ENCODE measurements around the gene PTPN9. TPM values are rescaled to one million over a fixed set of nuclear protein-coding genes. Genes with fewer than 3 reads are reported as not detected.

PTPN9 gene
- total and polyA plus RNA-seq, 10 of the 15 experiments (the other 5 are each of a cell fraction or from before 2014, with no cell fraction given): 7.8 to 29.1 (median 18.5) TPM

DNA sequence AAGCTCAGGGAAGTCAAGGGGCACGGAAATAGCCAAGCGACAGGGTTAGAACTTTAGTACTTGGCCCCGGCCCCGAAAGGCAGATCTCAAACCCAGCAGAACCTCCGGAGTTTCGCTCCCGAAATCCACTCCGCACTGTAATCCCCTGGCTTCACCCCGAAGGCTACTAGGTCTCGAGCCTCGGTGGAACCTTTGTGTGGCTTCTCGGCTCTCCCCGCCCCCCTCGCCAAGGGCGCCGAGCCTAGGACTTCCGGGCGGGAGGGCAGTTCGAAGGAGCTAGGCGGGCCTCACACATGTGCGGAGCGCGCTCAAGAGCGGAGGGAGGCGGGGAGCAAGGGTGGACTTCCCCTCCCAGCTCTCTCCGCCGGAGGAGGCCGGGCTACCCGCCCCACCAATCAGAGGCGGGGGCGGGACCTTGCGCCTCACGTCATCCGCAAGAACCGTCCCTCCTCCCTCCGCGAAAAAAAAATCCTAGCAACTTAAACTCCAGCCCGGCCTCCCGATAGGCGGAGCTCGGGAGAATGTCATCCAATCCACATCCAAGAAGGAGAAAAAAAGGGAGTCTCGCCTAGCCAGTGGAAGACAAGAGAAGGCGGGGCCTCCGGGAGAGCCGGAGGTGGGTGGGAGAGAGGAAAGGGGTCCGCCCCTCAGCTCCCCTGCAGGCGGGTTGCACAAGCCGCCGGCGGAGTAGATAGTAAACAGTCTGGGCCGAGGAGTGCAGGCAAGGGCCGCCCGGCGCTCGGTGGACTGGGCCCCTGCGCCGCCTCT is 125.2 kb downstream of the PTPN9 start (continued):
- no peak for TF ChIP-seq NFXL1 (IDR thresholded peaks at IDR 0.05; ENCODE audit: borderline replicate concordance)
- TF ChIP-seq NKRF (conservative IDR thresholded peaks at IDR 0.05): peak; percentile 74; the same call in 1 of the 2 replicates
- no peak for TF ChIP-seq MTA3 (IDR thresholded peaks at IDR 0.05; ENCODE audit: borderline replicate concordance, low read length)
- no peak for TF ChIP-seq ZNF622 (IDR thresholded peaks at IDR 0.05)
- peak; percentile 86; the same call in 1 of the 2 replicates for TF ChIP-seq ELK1 (IDR thresholded peaks at IDR 0.05; ENCODE audit: low read depth, low read length)
- no peak for TF ChIP-seq ESRRA (IDR thresholded peaks at IDR 0.05; ENCODE audit: low read length)
- peak; percentile 9 for TF ChIP-seq E4F1 (IDR thresholded peaks at IDR 0.05; ENCODE audit: borderline replicate concordance, partially characterized antibody)
- TF ChIP-seq CREM (IDR thresholded peaks at IDR 0.05; ENCODE audit: low read depth): peak; percentile 54; the same call in 1 of the 2 replicates
- TF ChIP-seq CREB1 (IDR thresholded peaks at IDR 0.05; ENCODE audit: low read depth): no peak
- TF ChIP-seq IKZF2 (IDR thresholded peaks at IDR 0.05): no peak; a peak in 1 of 4 replicates
- TF ChIP-seq RAD21 (IDR thresholded peaks at IDR 0.05; ENCODE audit: insufficient read depth, low read depth, low read length): no peak
- TF ChIP-seq, protein P1, sequence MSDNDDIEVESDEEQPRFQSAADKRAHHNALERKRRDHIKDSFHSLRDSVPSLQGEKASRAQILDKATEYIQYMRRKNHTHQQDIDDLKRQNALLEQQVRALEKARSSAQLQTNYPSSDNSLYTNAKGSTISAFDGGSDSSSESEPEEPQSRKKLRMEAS (IDR thresholded peaks at IDR 0.05; ENCODE audit: low read depth, low read length): peak; percentile 95
- peak; percentile 91 for TF ChIP-seq NFYB (IDR thresholded peaks at IDR 0.05; ENCODE audit: insufficient read depth, low read depth, low read length)
- peak; percentile 88 for TF ChIP-seq RFX5 (IDR thresholded peaks at IDR 0.05; ENCODE audit: low read depth, low read length)
- TF ChIP-seq DPF2 (IDR thresholded peaks at IDR 0.05): no peak
- TF ChIP-seq, protein P2, sequence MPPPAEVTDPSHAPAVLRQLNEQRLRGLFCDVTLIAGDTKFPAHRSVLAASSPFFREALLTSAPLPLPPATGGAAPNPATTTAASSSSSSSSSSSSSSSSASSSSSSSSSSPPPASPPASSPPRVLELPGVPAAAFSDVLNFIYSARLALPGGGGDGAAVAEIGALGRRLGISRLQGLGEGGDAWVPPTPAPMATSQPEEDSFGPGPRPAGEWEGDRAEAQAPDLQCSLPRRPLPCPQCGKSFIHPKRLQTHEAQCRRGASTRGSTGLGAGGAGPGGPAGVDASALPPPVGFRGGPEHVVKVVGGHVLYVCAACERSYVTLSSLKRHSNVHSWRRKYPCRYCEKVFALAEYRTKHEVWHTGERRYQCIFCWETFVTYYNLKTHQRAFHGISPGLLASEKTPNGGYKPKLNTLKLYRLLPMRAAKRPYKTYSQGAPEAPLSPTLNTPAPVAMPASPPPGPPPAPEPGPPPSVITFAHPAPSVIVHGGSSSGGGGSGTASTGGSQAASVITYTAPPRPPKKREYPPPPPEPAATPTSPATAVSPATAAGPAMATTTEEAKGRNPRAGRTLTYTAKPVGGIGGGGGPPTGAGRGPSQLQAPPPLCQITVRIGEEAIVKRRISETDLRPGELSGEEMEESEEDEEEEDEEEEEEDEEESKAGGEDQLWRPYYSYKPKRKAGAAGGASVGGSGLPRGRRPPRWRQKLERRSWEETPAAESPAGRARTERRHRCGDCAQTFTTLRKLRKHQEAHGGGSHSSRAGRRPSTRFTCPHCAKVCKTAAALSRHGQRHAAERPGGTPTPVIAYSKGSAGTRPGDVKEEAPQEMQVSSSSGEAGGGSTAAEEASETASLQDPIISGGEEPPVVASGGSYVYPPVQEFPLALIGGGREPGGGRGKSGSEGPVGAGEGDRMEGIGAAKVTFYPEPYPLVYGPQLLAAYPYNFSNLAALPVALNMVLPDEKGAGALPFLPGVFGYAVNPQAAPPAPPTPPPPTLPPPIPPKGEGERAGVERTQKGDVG (CRISPR knock-in tag; IDR thresholded peaks at IDR 0.05): no peak
- no peak for TF ChIP-seq SREBF1 (IDR thresholded peaks at IDR 0.05; ENCODE audit: low read length)
- TF ChIP-seq, protein P3, sequence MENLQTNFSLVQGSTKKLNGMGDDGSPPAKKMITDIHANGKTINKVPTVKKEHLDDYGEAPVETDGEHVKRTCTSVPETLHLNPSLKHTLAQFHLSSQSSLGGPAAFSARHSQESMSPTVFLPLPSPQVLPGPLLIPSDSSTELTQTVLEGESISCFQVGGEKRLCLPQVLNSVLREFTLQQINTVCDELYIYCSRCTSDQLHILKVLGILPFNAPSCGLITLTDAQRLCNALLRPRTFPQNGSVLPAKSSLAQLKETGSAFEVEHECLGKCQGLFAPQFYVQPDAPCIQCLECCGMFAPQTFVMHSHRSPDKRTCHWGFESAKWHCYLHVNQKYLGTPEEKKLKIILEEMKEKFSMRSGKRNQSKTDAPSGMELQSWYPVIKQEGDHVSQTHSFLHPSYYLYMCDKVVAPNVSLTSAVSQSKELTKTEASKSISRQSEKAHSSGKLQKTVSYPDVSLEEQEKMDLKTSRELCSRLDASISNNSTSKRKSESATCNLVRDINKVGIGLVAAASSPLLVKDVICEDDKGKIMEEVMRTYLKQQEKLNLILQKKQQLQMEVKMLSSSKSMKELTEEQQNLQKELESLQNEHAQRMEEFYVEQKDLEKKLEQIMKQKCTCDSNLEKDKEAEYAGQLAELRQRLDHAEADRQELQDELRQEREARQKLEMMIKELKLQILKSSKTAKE (IDR thresholded peaks at IDR 0.05; ENCODE audit: low read depth, poor library complexity, severe bottlenecking): no peak
